HG03135 (cell line): ENCODE measurements around the gene CYB5A.
A peak's percentile ranks its signal among the peaks of the same experiment; 100 is the strongest.
"Not testable (repeated sequence)": the region's sequence is repeated elsewhere in the genome, so short reads cannot be mapped to it uniquely, and the experiment has no call there.

Source experiments
- ATAC-seq: cut with Tn5 transposase; IDR thresholded peaks from one replicate; pipeline ENCODE4 v1.9.1; 2021; ENCODE audit warnings: mild to moderate bottlenecking, moderate library complexity; ENCODE audit not compliant: unreplicated experiment

The CYB5A gene

GRCh38 chr18:74291771-74292540 lies at the start of gene CYB5A:
CYB5A (minus strand) TSS chr18:74291963; CDS start chr18:74291875, 88 bp downstream.
- peak; percentile 100 for ATAC-seq

DNA sequence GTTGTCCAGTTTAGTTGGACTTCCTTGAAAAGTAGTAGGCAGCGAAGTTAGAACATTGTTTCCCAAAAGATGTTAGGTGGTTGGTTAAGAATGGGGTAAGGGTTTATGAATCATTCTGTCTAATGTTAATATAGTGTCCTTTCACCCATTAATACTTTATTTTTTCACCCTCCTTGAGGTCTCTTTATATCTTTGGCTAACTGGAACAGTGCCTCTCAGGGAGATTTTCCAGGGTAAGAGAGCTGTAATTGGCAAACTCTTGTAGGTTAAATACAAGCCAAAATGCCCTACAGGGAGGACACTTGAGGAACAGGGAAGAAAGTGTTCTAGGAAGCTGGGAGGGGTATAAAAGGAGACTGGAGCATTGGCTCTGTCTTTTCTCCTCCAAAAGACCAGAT lies 46.1 kb upstream of the CYB5A start:
- no peak for ATAC-seq

DNA sequence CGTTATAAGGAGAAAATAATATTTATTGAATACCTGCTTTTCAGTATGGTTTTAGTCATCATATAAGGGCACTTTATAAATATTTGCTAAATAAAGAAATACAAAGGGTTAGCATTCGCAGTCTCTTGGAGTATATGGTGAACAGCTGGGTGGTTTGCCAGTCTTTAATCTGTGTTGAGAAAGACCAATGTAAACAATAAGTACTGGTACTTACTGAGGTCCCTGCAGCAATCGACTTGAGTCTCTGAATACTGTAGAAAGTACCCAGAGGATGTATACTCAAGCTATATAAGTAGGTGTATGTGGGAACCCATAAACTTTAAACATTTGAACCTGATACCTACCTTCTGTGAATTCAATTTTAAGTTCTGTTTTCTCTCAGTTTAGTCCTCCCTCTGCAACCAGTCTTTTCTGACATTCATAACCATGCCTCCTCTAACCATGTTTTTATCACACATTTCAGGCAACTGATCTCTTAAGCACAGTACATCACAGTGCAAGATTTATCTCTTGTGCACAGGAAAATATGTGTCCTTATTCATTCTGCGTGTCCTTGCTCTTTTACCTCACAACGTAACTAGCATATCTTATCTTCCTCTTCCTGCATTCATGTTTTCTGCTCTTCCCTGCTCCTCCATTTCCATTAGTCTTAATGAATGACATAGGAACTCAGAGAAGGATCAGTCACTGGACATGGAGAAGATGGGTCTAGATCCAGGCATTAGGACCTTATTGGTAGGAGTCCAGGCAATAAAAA lies 45.6 kb upstream of the CYB5A start:
- no peak for ATAC-seq

GRCh38 chr18:74336656-74337055 lies 44.9 kb upstream of the CYB5A start:
- no peak for ATAC-seq

DNA sequence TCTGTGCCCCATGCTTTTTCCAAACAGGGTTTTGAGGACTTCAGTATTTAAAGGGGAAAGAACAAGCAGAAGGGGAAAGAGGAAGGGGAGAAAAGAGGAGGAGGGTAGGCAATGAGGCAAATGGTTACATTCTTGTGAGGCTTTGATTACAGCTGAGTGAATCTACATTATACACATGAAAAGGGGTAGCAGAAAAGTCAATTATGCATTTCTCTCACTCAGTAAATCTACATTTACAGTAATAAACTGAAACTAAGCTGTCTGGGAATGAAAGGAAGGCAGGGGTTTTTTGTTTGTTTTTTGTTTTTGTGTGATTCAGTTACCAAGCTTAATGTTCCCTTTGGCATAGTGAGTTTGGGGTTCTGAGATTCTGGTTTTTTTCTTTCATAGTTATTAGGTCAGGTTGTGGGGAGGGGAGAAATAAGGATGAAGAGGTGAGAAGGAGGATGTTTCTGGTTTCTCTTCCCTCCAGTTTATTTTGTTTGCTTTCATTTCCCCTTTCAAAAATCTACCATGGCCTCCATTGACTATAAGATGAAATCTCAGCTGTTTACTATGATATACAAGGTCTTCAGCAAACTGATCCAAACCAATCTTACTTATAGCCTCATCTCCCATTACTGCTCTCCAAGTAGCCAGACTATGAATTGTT lies 42.6 kb upstream of the CYB5A start:
- ATAC-seq, result no peak

- no peak for ATAC-seq
Measured at GRCh38 chr18:74333091-74333490, 41.3 kb upstream of the CYB5A start.

DNA sequence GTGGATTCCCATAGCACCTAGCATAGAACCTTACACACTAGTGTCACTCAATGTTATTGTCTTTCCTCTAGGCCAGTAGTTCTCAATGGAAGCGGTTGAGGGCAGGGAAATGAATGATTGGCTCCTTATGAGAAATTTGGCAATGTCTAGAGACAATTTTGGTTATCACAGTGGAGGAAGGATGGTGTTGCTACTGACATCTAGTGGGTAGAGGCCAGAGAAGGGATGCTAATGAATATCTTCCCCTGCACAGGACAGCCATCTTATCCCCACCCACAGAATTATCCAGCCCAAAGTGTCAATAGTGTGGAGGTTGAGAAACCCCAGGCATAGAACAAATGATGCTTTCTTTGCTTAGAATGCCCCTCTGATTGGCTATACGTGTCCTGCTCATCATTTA lies 39.6 kb upstream of the CYB5A start:
- ATAC-seq, result no peak

DNA sequence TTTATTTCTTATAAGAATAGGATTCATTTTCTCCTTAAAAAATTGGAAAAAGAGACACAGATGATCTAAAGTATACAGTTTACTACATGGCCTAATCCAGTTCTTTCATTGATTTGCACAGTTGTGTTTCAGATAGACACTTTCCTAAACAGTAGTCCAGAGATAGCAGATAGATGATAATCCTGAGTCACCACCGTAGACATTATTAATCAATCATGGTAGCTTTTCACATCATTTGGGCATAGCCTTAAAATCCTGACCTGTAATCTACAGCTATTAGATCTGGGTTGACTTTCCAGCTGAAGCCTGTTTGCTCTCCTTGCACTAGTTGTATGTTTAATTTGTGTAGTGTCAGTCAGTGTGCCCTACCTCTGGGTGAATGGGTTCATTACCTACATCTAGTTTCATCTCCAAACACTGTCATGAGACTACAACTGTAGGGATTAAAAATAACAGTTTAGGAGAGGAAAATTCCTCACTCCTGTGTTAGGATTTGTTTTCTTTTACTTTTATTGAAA lies 38.0 kb upstream of the CYB5A start:
- no peak for ATAC-seq

DNA sequence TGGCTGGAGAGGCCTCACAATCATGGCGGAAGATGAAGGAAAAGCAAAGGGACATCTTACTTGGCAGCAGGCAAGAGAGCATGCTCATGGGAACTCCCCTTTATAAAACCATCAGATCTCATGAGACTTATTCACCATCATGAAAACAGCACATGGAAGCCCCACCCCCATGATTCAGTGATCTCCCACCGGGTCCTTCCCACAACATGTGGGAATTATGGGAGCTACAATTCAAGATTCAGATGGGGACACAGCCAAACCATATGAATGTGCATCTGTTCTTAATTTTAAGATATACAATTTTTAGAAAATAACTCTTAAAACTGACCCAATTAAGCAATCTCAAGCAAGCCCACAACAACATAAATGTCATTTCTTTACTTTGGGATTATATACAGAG lies 36.4 kb upstream of the CYB5A start:
- ATAC-seq, result no peak

- ATAC-seq, result not testable (repeated sequence)
Measured at GRCh38 chr18:74326791-74327190, 35.0 kb upstream of the CYB5A start.

DNA sequence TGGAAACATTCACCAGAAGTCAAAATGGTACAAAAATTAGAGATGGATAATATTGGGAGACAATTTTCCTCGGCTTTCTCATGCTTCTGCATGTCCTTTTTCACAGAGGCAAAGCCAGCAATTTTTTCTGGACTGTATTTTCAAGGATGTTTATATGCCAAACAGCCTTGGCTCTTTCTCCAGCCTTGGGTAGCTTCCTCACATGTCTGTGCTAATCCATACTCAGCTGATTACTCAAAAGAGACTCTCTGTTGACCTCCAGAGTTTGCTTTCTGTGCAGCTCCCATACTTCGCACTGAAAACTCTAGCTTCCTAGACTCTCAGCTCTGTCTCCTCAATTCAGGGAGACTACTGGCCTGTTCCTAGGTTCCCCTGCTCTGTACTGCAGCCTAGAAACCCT lies 34.5 kb upstream of the CYB5A start:
- ATAC-seq, result no peak

GRCh38 chr18:74316257-74317170 lies 24.8 kb upstream of the CYB5A start:
- no peak for ATAC-seq

- ATAC-seq, result no peak
Measured at GRCh38 chr18:74315464-74316256, 23.9 kb upstream of the CYB5A start, which contains the start of gene C18orf63. C18orf63 (plus strand) TSS chr18:74315839; CDS start chr18:74317866, 2,027 bp downstream.

- ATAC-seq, result no peak
Measured at GRCh38 chr18:74314759-74315463, 23.1 kb upstream of the CYB5A start.

DNA sequence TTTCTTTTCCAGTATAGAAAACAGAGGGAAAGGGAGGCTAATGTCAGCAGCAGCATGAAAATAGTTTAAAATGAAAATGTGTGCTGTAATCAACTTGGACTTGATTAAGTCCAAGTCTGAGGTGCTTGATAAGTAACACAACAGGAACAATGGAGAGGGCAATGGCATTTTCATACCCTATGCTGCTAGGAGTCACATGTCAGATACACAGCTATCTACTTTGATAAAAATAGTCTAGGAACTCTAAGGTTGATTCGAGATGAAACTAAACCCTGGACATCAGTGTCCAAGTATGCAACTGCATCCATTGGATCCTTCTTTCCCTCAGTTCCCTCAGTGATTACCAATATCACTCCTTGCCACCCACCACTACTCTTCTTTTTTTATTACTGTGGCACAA lies 19.2 kb upstream of the CYB5A start:
- no peak for ATAC-seq

DNA sequence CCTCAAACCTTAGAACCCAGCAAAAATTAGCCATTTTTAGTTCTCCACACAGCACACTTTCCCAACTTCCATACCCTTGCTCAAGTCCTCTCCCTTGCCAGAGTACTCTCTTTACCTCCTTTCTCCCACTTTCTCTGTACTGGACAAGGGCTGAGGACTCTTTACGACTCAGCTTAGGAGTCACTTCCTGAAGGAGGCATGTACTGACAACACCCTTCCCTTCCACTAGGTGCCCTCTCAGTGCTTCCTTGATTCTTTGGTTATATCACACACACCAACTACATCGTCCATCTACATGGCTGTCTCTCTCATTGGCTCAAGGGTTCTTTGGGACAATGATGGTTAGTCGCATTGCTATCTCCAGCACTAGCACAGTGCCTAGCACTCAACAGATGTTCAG lies 18.6 kb upstream of the CYB5A start:
- peak; percentile 83 for ATAC-seq

GRCh38 chr18:74303936-74304335 lies 12.2 kb upstream of the CYB5A start:
- ATAC-seq, result no peak

DNA sequence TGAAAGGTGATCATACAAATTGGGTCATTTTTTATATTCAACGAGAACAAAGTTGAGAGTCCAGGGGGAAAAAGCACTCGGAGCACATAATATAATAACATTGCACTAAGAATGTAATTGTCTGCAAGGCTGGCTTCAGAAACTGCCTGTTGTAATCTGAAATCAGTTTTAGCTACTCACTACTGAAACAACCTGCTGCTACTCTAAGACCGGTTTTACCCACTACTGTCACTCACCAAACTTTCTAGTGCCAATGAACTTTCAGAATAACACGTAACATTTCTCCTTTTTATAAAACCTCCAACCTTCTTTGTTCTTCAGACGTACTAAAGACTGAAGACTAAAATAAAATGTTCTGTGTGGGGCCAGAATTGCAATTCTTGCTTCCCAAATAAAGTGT lies 11.5 kb upstream of the CYB5A start:
- ATAC-seq, result no peak

- no peak for ATAC-seq
Measured at GRCh38 chr18:74299746-74300145, 8.0 kb upstream of the CYB5A start.
